Heart left ventricle (tissue), 13 donors: ENCODE measurements around the gene EIF4B.

Experiments used
- POLR2A ChIP-seq, 2 donors: fragments of 450-650 bp; IDR thresholded peaks; one replicate each; pipeline ENCODE4 v1.6.1; 2017; ENCODE audit warnings: antibody characterized with exemption in 2 of 2, mild to moderate bottlenecking in 2 of 2, moderate library complexity in 2 of 2
- TF ChIP-seq, protein P1 (sequence below), 12 donors: fragments of 200-600 bp; sonication (generic) in 4 of 12; IDR thresholded peaks; one replicate each; pipeline versions ENCODE4 v1.5.0 to v1.8.0; 2018 to 2022; ENCODE audit warnings: antibody characterized with exemption in 12 of 12, mild to moderate bottlenecking in 5 of 12
- donor health status: ischemic (EF 13 %, LVEDD 7.1; RV severe dilation, severe dysfunction).
- donor health status: DM: no; HTN: yes; CAD: no.
- donor health status: DM: no; HTN: no; CAD: no.
- donor health status: ischemic (EF 25% LVEDD 6.9; RV normal size, moderate dysfunction).
- donor health status: ischemic (EF 25% LVEDD 5.7; RV mildly dilated, moderate dysfunction).
- donor health status: ischemic (EF 35%, LVEDD 5.7; RV mildly dilated, moderate dysfunction).
- donor health status: nonischemic (EF 11% LVEDD 7.7; RV severe dilation, severe dysfunction).
- donor health status: DM: yes; HTN: yes; CAD: no.
- donor health status: PGD.
- donor health status: ischemic (EF 29% LVEDD 5.4; RV normal size, mild dysfunction).
- donor health status: nonischemic (EF 23%, LVEDD 6.1; RV moderate dilation, normal function).

GRCh38 chr12:53060721-53061276 lies 54.5 kb downstream of the EIF4B start:
- TF ChIP-seq, protein P1, sequence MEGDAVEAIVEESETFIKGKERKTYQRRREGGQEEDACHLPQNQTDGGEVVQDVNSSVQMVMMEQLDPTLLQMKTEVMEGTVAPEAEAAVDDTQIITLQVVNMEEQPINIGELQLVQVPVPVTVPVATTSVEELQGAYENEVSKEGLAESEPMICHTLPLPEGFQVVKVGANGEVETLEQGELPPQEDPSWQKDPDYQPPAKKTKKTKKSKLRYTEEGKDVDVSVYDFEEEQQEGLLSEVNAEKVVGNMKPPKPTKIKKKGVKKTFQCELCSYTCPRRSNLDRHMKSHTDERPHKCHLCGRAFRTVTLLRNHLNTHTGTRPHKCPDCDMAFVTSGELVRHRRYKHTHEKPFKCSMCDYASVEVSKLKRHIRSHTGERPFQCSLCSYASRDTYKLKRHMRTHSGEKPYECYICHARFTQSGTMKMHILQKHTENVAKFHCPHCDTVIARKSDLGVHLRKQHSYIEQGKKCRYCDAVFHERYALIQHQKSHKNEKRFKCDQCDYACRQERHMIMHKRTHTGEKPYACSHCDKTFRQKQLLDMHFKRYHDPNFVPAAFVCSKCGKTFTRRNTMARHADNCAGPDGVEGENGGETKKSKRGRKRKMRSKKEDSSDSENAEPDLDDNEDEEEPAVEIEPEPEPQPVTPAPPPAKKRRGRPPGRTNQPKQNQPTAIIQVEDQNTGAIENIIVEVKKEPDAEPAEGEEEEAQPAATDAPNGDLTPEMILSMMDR (IDR thresholded peaks at IDR 0.05) = no peak
- TF ChIP-seq POLR2A (IDR thresholded peaks at IDR 0.05) = no peak
